DMS 273 treated with DMSO at 0.1 percent for 48 hours (cell line): Measurements from ENCODE around the gene POU2AF2.
"Not testable (repeated sequence)": the region's sequence is repeated elsewhere in the genome, so short reads cannot be mapped to it uniquely, and the experiment has no call there.

Source experiments
- DNase-seq: peaks from one replicate; lab custom pipeline; 2025; lab: John Stamatoyannopoulos, UW

The POU2AF2 gene

DNA sequence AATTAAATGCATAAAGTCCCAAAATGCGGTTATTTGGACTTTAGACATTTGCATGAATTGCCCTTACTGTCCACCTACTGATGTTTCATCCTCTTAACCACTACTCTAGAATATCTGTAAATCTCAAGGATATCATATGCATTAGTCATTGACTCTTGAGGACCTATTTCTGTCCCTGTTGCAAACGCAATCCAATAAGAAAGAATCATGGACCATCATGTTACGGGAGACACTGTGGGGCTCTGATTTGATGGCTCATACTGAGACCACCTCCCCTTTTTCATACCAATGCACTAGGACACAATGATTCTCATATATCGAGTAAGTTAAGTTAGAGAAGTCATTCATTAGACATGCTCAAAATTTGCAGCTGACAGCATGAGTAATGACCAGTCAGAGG is 14.4 kb downstream of the POU2AF2 start:
- DNase-seq = no peak

DNA sequence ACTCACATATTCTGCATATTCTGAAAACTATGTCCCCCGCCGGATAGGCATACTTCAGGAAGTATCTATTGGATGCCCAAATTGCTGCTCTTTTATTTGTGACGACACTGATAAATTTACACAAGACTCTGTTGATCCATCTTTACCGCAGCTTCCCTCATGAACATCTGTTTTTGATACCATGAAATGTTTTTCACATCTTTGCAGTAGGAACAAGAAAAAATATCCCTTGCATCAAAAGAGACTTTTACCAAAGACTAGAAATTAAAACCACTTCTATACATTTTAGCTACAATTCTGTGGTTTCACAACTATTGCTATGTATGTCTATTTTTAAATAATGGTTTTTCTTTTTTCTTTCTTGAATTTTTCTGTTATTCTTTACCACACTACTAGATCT is 15.3 kb downstream of the POU2AF2 start:
- DNase-seq = no peak

DNA sequence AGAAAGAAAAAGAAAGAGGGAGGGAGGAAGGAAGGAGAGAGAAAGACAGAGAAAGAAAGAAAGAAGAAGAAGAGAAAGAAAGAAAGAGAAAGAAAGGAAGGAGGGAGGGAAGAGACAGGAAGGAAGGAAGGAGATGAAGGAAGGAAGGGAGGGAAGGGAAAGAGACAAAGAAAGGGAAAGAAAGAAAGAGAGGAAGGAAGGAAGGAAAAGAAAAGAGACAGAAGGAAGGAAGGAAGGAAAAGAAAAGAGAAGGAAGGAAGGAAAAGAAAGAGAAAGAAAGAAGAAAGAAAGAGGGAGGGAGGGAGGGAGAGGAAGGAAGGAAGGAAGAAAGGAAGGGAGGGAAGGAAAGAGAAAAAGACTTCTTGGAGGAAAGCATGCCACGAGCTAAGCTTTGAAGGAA is 19.1 kb downstream of the POU2AF2 start:
- DNase-seq = no peak

DNA sequence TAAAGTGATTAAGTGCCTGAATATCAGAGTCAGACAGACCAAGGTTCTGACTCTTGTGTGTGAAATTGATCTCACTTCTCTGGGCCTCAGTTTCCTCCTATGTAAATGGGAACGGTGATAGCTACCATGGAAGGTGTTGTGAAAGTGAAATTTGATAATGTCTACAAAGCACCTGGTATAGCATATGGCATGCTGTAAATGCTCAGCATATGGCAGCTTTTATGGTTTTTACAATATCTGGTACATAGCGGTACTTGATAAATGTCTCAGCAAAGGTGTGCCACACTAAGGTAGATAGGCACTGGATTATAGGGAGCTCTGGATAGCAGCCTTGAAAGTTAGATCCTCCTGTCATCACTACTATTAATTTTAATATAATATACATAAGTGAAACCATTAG is 19.9 kb downstream of the POU2AF2 start:
- DNase-seq = peak; percentile 25

DNA sequence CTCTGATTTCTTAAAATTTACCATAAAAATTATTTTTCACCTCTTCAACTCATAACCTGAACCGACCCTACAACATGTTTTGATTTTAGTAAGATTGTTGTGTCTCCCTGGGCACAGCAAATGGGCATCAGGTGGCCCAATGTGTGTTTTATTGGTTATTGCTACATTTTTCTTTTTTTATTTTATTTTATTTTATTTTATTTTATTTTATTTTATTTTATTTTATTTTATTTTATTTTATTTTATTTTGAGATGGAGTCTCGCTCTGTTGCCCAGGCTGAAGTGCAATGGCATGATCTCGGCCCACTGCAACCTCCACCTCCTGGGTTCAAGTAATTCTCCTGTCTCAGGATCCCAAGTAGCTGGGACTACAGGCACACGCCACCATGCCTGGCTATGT is 22.8 kb downstream of the POU2AF2 start:
- DNase-seq = not testable (repeated sequence)

DNA sequence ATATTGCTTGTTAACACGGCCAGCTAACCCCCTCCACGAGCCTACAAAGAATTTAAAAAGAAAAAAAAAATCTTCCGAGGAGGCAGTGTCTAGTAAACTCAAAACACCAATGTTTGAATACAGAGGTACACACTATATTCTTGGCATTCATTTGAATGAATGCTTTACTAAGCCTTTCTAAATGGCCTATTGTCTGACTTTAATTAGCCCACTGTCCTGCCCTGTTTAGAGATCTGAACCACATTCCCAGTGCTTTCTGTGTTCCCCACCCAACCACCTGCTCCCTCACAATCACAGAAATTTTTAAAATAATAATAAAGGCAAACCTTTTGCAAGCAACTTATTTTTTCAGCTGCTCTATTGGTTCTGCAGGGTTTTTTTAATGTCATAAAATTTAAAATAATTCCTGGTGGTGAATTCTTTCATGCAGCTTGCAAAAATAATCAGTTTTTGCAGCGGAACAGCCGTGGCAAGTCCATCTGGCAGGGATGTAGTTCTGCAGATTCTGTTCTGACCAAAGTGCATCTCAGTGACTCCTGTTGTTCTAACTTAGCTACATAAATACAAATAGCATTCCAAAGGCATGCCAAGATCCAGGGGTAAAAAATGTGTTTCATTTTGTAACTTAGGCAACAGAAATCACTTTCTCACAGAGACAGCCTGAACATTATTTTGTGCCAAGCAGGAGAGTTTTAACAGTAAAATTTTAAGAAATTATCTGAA is 23.8 kb downstream of the POU2AF2 start:
- no peak for DNase-seq

DNA sequence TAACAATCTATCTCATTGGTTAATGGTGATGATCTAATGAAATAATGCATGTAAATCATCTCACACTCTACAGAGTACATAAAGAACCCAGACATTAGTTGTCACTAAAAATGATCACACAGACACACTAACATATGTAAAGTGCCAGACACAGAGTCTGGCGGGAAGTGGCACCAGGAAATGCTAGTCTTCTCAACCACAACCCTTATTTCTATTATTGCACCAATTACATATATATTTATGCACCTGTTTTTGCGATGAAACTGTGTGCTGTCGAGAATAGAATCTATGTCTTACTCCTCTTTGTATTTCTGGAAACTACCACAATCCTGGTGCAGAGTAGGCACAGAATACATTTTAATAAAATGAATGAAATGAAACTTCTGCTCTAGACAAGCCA is 26.9 kb downstream of the POU2AF2 start:
- DNase-seq = no peak

DNA sequence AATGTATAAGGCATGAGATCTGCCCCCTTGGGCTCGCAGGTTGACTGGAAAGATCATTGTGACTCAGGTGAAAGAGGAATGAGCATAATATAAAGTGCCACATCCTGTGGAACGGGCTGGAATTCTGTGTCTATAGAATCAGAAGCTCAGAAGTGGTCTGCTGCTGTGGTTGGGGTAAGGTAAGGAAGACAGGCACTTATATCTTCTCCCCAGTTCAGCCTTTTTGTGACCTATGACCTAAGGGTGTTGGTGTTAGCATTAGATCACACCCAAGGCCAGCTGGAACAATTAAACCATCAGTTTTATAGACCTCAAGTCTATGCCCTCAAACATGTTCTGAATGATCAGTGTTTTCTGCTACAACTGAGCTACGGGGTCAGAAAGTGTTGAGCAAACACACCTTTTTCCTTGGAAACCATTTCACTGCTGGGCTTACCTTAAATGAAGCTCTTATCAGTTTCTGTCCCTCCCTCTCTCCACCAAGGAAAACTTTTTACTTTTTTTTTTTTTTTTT is 37.1 kb downstream of the POU2AF2 start:
- no peak for DNase-seq

DNA sequence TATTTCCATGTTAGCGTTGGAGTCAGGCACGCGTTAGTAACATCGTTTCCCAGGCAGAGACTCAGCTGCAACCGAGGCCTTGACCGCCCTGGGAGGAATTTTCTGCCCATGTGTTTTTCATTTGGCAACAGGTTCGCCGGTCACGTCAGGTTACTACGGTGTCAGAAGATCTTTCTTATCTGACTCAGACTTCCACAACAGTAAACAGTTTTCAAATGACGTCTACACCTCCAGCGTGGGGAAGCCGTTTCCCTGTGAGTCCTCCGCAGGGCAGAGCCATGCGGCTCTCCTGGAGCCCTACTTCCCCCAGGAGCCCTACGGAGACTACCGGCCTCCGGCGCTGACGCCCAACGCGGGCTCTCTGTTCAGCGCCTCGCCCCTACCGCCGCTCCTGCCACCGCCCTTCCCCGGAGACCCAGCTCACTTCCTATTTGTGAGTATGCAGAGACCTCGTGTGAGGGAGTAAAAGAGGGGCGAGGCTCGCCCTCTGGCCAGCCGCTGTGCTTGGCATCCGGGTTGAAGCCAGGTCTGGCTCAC is 38.5 kb downstream of the POU2AF2 start:
- DNase-seq = no peak

DNA sequence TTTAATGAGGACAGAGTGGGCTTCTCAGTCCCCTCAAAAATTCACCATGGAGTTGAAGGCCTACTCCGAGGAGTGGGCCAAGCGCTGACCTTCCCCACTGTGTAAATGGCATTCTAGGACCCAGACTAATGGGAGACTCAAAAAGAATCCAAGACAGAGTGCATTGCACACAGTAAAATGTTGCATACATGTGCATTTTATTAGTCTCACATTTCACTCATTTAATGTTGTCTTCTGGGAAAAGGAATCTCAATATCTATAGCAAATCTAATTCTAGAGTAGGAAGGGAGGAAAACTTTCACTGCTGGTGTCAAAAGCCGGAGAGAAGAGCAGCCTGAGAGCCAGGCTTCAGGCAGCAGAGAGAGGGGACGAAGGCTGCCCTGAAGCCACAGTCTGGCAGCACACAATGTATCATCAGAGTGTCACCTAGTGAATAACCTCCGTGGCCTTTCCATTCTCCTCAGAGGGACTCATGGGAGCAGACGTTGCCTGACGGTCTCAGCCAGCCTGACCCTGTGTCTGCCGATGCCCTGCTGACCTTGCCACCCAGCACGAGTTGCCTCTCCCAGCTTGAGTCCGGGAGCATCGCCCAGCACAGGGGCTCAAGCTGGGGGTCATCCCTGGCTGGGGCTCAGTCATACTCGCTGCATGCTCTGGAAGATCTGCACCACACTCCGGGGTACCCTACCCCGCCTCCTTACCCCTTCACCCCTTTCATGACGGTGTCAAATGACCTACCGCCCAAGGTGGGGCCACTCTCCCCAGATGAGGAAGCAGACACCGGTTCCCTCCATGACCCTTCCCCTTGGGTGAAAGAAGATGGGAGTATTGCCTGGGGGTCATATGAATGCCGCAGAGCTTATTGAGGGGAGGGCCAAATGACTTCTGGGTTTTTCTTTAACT is 39.9 kb downstream of the POU2AF2 start:
- DNase-seq = no peak

DNA sequence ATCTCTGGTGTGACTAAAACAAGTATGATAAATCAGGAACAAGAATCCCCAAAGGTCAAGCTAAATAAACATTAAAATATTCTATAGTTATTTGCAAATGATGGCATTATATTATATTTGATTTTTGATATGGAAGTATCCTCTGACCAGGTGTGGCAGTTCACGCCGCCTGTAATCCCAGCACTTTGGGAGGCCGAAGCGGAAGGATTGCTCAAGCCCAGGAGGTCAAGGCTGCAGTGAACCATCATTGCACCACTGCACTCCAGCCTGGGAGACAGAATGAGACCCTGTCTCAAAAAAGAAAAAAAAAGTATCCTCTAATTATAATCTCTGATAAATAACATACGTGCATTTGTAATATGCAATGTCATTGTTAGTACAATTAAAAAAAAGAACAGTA is 46.2 kb downstream of the POU2AF2 start:
- no peak for DNase-seq

DNA sequence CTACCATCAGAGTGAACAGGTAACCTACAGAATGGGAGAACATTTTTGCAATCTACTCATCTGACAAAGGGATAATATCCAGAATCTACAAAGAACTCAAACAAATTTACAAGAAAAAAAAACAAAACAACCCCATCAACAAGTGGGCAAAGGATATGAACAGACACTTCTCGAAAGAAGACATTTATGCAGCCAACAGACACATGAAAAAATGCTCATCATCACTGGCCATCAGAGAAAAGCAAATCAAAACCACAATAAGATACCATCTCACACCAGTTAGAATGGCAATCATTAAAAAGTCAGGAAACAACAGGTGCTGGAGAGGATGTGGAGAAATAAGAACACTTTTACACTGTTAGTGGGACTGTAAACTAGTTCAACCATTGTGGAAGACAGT is 46.9 kb downstream of the POU2AF2 start:
- not testable (repeated sequence) for DNase-seq

DNA sequence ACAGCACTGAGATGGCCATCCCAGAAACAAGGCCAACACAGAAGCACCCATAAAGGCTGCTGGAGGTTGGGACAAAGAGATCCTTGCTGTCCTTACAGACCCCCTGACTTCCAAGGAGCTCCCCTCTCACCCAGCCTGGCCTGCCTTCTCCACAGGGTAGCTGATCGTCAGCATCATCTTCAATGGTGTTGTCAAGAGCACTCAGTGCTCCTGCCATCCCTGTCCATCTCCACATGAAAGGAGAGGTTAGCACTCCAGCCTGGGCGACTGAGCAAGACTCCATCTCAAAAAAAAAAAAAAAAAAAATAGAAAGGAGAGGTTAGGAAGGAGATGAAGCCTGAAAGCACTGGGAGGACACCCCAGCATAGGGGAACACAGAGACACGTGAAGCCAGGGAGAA is 50.7 kb downstream of the POU2AF2 start:
- no peak for DNase-seq

DNA sequence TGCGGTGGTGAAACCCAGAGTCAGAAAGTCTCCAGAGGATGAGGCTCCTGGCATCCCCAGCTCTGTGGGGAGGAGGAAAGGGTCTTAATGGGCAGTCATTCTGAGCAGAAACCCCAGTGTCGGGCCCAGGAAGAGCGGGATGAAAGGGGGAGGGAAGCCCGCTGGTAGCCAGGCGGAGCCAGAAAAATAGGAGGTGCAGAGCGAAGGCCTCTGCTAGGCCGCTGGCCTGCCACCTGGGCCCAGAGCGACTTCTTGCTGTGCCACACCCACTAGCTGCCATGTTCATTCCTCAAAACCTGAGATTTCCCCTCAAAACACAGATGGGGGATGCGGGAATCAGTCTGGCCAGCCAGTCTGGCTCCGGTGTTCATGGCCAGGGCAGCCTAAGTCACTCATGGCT is 52.2 kb downstream of the POU2AF2 start:
- DNase-seq = no peak

DNA sequence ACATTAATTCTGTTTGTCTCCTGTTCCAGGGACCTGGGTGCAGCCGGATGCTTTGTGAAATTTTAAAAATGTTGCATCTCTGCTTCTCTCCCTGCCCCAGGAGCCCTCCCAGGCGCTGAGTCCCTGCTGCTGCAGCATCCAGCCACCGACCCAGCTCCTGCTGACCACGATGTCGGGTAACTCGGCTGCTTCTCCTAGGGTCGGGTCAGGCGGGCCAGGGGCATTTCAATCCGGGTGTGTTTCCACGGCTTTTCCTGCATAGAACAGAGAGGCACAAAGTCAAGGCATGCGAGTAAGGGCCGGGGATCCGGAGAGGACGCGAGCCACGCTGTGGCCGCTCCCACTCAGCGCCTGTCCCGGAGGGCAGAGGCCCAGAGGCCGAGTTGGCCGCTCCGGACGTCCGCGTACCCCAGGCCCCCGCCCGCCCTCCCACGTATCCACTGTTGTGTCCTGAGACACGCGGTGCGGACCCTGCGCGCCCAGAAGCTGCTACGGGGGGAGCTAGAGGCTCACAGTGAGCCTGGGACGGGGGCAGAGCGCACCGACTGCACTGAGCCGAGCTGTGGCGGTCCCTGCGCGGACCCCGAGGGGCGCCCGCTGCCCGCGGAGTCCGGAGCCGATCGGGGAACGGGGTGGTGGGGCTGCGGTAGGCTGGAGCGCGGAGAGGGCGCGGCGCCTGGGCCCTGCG is 53.0 kb downstream of the POU2AF2 start, which contains the start of gene POU2AF3:
Gene POU2AF3, plus strand, starts transcription at position 134 of the 688 bp plus-strand sequence. Its CDS starts 36 bp downstream, at position 170.
- DNase-seq = no peak

DNA sequence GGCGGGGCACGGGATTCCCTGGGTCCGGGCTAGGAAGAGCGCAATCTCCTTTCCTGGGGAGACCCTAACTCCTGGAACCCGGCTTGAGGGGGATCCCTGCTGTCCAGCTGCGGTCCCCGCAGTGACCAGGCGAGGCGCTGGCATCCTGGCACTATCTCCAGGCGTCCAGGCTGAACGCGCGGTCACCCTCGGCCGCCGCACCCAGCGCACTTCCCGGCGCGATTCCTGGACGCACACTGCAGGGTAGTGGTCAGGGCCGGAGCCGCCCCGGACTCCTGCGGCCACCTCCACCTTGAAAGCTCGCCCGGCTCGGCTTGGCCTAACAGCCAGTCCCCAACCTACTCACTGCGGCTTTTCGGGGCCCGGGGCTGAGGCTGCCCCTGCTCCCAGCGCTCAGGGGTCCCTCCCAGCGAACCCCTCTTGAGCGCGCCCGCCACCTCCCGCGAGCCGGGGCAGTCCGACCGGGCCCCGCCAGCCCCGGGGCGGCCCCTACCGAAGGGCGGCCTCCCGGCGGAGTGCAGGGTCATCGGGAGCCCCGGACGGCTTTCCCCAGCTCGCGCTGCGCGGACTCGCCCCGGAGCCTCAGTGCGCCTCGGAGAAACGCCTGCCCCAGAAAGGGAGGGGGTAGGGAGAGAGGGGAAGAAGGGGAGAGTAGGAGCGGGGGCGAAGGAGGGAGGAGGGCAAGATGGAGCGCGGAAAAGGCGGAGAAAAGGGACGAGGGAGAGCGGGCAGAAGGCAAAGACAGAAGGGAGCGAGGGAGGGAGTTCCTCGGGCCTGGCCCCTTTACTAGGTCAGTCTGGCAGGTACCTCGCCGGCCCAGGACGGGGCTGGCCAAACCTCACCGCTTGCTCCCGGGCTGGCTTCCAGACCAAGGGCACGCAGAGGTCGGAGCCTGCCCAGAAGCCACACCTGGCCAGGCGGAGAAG is 53.8 kb downstream of the POU2AF2 start:
- DNase-seq = no peak

DNA sequence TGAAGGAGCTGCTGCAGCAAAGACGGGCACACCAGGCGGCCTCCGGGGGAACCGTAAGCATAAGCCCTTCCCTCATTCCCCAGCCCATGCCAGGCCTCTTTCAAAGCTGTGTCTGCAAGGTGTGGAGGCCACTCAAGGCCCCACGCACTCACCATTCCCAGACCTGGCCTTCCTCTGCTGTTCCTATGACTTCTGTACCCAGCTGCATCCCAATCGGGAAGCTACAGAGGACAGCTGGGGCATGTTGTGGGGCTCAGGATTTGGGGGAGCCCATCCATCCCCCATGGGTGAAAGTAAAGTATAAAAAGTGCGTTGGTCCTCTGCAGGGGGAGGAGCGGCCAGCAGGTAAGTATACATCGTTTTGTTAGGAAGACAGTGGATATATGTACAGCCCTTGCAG is 55.0 kb downstream of the POU2AF2 start:
- DNase-seq = no peak

DNA sequence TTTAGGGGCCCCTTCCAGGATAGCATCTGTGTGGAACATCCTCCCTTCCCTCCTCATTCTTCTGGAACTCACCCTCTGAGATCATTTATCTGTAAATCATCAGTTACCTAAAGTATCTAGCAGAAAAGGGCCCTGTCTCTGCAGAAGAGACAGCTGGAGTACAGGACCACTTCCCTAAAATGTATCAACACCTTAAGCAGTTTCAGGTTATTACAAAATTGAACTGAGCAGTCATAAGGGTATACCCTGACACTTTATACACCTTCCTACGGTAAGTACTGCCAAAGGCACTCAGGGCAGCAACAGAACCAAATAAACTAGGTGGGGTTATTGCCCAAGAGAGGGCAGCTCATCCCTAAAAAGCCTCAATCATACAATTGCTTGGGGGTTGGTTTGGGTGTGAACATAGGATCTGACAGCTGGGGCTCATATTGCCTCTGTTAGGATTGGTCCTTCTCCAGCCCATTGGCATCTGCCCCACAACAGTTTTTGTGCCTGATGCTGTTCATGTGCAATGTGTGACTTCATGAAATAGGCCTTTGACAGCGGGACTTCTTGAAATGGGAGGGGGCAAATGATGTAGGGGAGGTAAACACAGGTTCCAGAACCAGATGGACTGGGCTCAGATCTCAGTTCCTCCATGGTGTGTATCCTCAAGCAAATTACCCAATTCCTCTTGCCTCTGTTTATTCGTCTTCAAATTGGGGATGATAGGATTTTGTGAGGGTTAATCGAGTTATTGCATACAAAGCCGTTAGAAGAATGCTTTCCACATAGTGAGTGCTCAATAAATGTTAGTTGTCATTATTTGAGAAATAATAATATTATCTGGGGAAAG is 55.7 kb downstream of the POU2AF2 start:
- DNase-seq = peak; percentile 83

DNA sequence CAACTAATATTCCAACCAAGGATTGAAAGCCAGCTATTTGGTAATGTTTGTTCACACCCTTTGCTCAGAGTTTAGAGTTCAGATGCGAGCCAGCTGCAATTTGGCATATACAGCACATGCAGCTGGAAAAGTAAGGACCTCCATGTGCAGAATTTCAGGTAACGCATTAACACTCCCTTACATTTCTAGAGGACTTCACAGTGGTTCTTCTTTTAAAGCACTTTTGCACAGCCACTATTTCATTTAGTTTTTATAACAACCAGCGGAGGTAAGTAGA is 56.3 kb downstream of the POU2AF2 start:
- DNase-seq = no peak

DNA sequence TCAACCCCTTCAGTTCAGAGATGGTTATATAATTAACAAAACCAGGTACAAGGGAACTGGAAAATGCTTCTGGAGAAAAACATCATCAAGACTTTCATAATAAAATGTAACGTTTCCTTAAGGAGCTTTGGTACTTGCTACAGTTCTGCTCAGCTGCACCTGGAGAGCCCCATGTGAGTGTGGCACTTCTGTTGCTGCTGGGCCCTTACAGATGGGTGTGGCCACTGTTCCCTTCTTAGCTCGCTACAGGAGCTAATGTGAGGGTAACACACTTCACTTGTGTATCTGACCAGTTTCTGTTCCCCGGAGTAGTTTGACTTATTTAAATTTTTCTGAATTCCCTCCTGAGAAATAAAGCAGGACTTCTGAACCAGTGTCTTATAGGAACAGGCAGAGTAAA is 56.8 kb downstream of the POU2AF2 start:
- DNase-seq = no peak
